ENCODE data around the gene RELN. TPM values are rescaled to one million over a fixed set of nuclear protein-coding genes. Genes with fewer than 3 reads are reported as not detected.

Gene RELN
- total and polyA plus RNA-seq, 9 of the 15 experiments (the other 6 are each of a cell fraction or from before 2014, with no cell fraction given), result 12.9 to 43.2 (median 18.1) TPM

GRCh38 chr7:103521937-103522336, 467.5 kb downstream of the RELN start:
- WGBS (ENCODE audit: insufficient coverage, low coverage, missing lambda C conversion rate), result 39% methylated on average over 6 of the region's 6 CpGs
- BruUV-seq (replicated peaks), result no TSS peak
- no peak for FAIRE-seq
- intact Hi-C loops (cut with micrococcal nuclease), result loop anchor here (5.0 to 10.0 kb wide), 2 partner anchors 640 to 1323 kb away; no protein-coding TSS in a partner anchor
- Histone ChIP-seq H2AFZ (ENCODE audit: low read depth, low read length) (no peak overlapping the region), H3K9me1 (ENCODE audit: control insufficient read depth, insufficient read depth, low read length) (no peaks in the 10 kb centered on the region), H3K4me3 (no peak overlapping the region), H3K4me2 (ENCODE audit: insufficient read depth, low read length) (no peak overlapping the region), H4K20me1 (replicated peaks; ENCODE audit: control insufficient read depth, insufficient read depth, low read length) (no peaks in the 10 kb centered on the region), H3K27me3 (ENCODE audit: control insufficient read depth in 2 of 2, insufficient read depth in 2 of 2, low read length in 2 of 2) (no peaks in the 10 kb centered on the region), H3K9me3 (replicated peaks; ENCODE audit: control insufficient read depth, insufficient read depth, low read depth, low read length) (no peaks in the 10 kb centered on the region), H3K36me3 (ENCODE audit: control insufficient read depth, insufficient read depth, low read length) (no peaks in the 10 kb centered on the region; the same call in 2 of the 3 replicates), H3K79me2 (ENCODE audit: control insufficient read depth, insufficient read depth, low read length) (no peaks in the 10 kb centered on the region), H3K27ac (ENCODE audit: extremely low read depth, low read depth, low read length) (no peak overlapping the region), H3K9ac (ENCODE audit: insufficient read depth in 1 of 2, low read depth in 2 of 2, low read length in 2 of 2) (no peak overlapping the region), H3K4me1 (replicated peaks in 1 of 2; ENCODE audit: control insufficient read depth in 2 of 2, insufficient read depth in 2 of 2, low read length in 2 of 2) (no peaks in the 10 kb centered on the region; a peak in 2 of 5 replicates)
- CTCF ChIA-PET (ENCODE audit: low intra/inter-chr PET ratio), result interaction anchor here (1.2 kb wide), 1 partner anchor 635 kb away, joined by 5 read pairs; no protein-coding TSS in a partner anchor
- no peak for DNase-seq (ENCODE audit: extremely low read depth in 1 of 4, low spot score in 3 of 4)
- no peak for TF ChIP-seq PRPF4 (IDR thresholded peaks at IDR 0.05; ENCODE audit: insufficient read depth, low read depth, low read length, poor library complexity, severe bottlenecking)
- no peak for TF ChIP-seq POLR2AphosphoS2 (IDR thresholded peaks at IDR 0.05; ENCODE audit: low read length)
- no peak for TF ChIP-seq SUPT5H (IDR thresholded peaks at IDR 0.05)
- no peak for TF ChIP-seq ZNF311 (CRISPR knock-in tag; IDR thresholded peaks at IDR 0.05)
- no peak for TF ChIP-seq HIVEP1 (CRISPR knock-in tag; IDR thresholded peaks at IDR 0.05)
- TF ChIP-seq HNRNPK (IDR thresholded peaks at IDR 0.05; ENCODE audit: low read depth, low read length, poor library complexity, severe bottlenecking), result no peak
- no peak for TF ChIP-seq MTA2 (IDR thresholded peaks at IDR 0.05; ENCODE audit: low read depth)
- TF ChIP-seq POLR2A (conservative IDR thresholded peaks at IDR 0.05), result no peak
- no peak for TF ChIP-seq CREM (IDR thresholded peaks at IDR 0.05; ENCODE audit: low read depth)
- TF ChIP-seq NCOR1 (IDR thresholded peaks at IDR 0.05), result no peak
- TF ChIP-seq MAFG (tag; conservative IDR thresholded peaks at IDR 0.05), result no peak
- no peak for TF ChIP-seq EP300 (IDR thresholded peaks at IDR 0.05; ENCODE audit: low read length)
- no peak for TF ChIP-seq ZFP91 (CRISPR knock-in tag; IDR thresholded peaks at IDR 0.05)
- POLR2A ChIA-PET, result no interaction called here
- no peak for ATAC-seq
- in situ Hi-C loops (cut with MboI), result no loop called here
